SK-N-SH (cell line): ENCODE results near the gene HYPK. TPM values are rescaled to one million over a fixed set of nuclear protein-coding genes. Genes with fewer than 3 reads are reported as not detected.

ENCODE experiments used
- CTCF ChIA-PET: fragments of 300-600, 350-600 bp; formaldehyde crosslinking; extraction: SDS; loops from one replicate; lab custom pipeline; 2021; lab: Yijun Ruan, JAX
- POLR2A ChIA-PET: fragments of 350-600 bp; sonication (Branson Sonifier 250); formaldehyde crosslinking; extraction: SDS; loops from one replicate; lab custom pipeline; 2020; ENCODE audit warnings: antibody characterized with exemption, inconsistent platforms; lab: Yijun Ruan, JAX
- DNase-seq: peaks from one replicate; pipeline ENCODE4 v3.0.0; 2012
- H2AFZ ChIP-seq: fragments of 200-600 bp; sonication (generic); 2 replicates; pipeline ENCODE4 v1.8.1; 2016; ENCODE audit warnings: antibody characterized with exemption, mild to moderate bottlenecking, low read depth
- H3F3A ChIP-seq: fragments of 200-600 bp; sonication (generic); replicated peaks from 2 replicates; pipeline ENCODE3; 2016; ENCODE audit warnings: antibody characterized with exemption, mild to moderate bottlenecking; ENCODE audit not compliant: insufficient read depth
- H3K27ac ChIP-seq, 2 experiments: fragments of 200-500 bp in 1 of 2; fragments of 200-600 bp in 1 of 2; sonication (Bioruptor generic) in 1 of 2; sonication (generic), shearing (Covaris generic) in 1 of 2; 2 replicates each; pipeline versions ENCODE4 v1.5.1 to v1.6.1; 2014 to 2016; ENCODE audit warnings: low read depth in 2 of 2, inconsistent platforms in 1 of 2, low read length in 1 of 2, mild to moderate bottlenecking in 1 of 2, mixed read lengths in 1 of 2
- H3K27me3 ChIP-seq: fragments of 200-600 bp; sonication (generic), shearing (Covaris generic); 2 replicates; pipeline ENCODE4 v1.6.1; 2016; ENCODE audit warnings: mixed run types; ENCODE audit not compliant: insufficient read depth
- H3K36me3 ChIP-seq, 2 experiments: fragments of 200-500 bp in 1 of 2; fragments of 200-600 bp in 1 of 2; sonication (Bioruptor generic) in 1 of 2; sonication (generic) in 1 of 2; replicated peaks in 1 of 2; 2 replicates each; pipeline versions ENCODE3 to v1.5.1; 2014 to 2016; ENCODE audit warnings: low read length in 1 of 2, mild to moderate bottlenecking in 1 of 2; ENCODE audit not compliant: insufficient read depth in 2 of 2, control insufficient read depth in 1 of 2
- H3K4me1 ChIP-seq, 2 experiments: fragments of 200-500 bp in 1 of 2; fragments of 200-600 bp in 1 of 2; sonication (Bioruptor generic) in 1 of 2; sonication (generic), shearing (Covaris generic) in 1 of 2; 2 replicates each; pipeline versions ENCODE4 v1.5.1 to v1.6.1; 2014 to 2016; ENCODE audit warnings: low read depth in 1 of 2, low read length in 1 of 2, mixed run types in 1 of 2; ENCODE audit not compliant: insufficient read depth in 2 of 2, control insufficient read depth in 1 of 2
- H3K4me2 ChIP-seq: fragments of 200-600 bp; sonication (generic), shearing (Covaris generic); 2 replicates; pipeline ENCODE4 v1.6.1; 2017; ENCODE audit warnings: mixed run types
- H3K4me3 ChIP-seq, 2 experiments: fragments of 200-500 bp in 1 of 2; fragments of 200-600 bp in 1 of 2; sonication (Bioruptor generic) in 1 of 2; sonication (generic), shearing (Covaris generic) in 1 of 2; 2 replicates each; pipeline versions ENCODE4 v1.5.1 to v1.8.1; 2014 to 2016; ENCODE audit warnings: low read depth in 2 of 2, inconsistent platforms in 1 of 2, low read length in 1 of 2, mild to moderate bottlenecking in 1 of 2, mixed read lengths in 1 of 2, moderate library complexity in 1 of 2
- H3K79me2 ChIP-seq: fragments of 200-600 bp; sonication (generic); 2 replicates; pipeline ENCODE4 v1.8.1; 2017; ENCODE audit warnings: mild to moderate bottlenecking; ENCODE audit not compliant: insufficient read depth
- H3K9ac ChIP-seq: fragments of 200-600 bp; sonication (generic); 2 replicates; pipeline ENCODE4 v1.6.1; 2017; ENCODE audit warnings: mixed run types
- H3K9me2 ChIP-seq: fragments of 200-600 bp; sonication (generic); 2 replicates; pipeline ENCODE4 v1.6.1; 2017; ENCODE audit warnings: mixed run types
- H3K9me3 ChIP-seq: fragments of 200-600 bp; sonication (generic); 2 replicates; pipeline ENCODE4 v1.6.1; 2017; ENCODE audit warnings: mixed run types, mild to moderate bottlenecking, moderate library complexity
- H4K20me1 ChIP-seq: fragments of 200-600 bp; sonication (generic); 2 replicates; pipeline ENCODE4 v1.6.1; 2017; ENCODE audit warnings: mild to moderate bottlenecking, mixed run types; ENCODE audit not compliant: insufficient read depth
- CHD2 ChIP-seq: fragments of 150-350 bp; IDR thresholded peaks from 2 replicates; pipeline ENCODE4 v1.6.1; 2018; ENCODE audit warnings: low read length; ENCODE audit not compliant: partially characterized antibody
- CTCF ChIP-seq: fragments of 200-600 bp; sonication (generic); IDR thresholded peaks from 2 replicates; pipeline ENCODE4 v1.6.1; 2017; ENCODE audit warnings: antibody characterized with exemption, mild to moderate bottlenecking, moderate library complexity
- FOXM1 ChIP-seq: IDR thresholded peaks from 2 replicates; pipeline ENCODE4 v1.4.0; 2012; ENCODE audit warnings: low read depth, mild to moderate bottlenecking
- GABPA ChIP-seq: IDR thresholded peaks from 2 replicates; pipeline ENCODE4 v1.4.0; 2012; ENCODE audit warnings: low read depth, mild to moderate bottlenecking
- GATA2 ChIP-seq: sonication (generic); formaldehyde crosslinking; IDR thresholded peaks from 2 replicates; pipeline ENCODE4 v1.5.0; 2020; ENCODE audit warnings: mild to moderate bottlenecking, missing genetic modification reagents
- MAX ChIP-seq: IDR thresholded peaks from 2 replicates; pipeline ENCODE4 v1.4.0; 2012; ENCODE audit warnings: low read depth
- MXI1 ChIP-seq: IDR thresholded peaks from 2 replicates; pipeline ENCODE4 v1.6.1; 2012; ENCODE audit warnings: mild to moderate bottlenecking, low read depth, low read length, improper control_type of control experiment
- PBX3 ChIP-seq: IDR thresholded peaks from 2 replicates; pipeline ENCODE4; 2012
- RCOR1 ChIP-seq: fragments of 150-350 bp; IDR thresholded peaks from 2 replicates; pipeline ENCODE4 v1.6.1; 2017; ENCODE audit warnings: antibody characterized with exemption, low read length
- YY1 ChIP-seq: IDR thresholded peaks from 2 replicates; pipeline ENCODE4 v1.4.0; 2012; ENCODE audit warnings: low read depth, mild to moderate bottlenecking
- WGBS: methylation state at CpG from one replicate; pipeline ENCODE4 v1.1.6; 2017; ENCODE audit warnings: low lambda C conversion rate; 5-methylcytosine and 5-hydroxymethylcytosine counted together
- polyA plus RNA-seq, 3 experiments: library from polyadenylated mRNA; depleted of rRNA; stranded (reverse); fragments of >200 nt; gene quantifications; 2 replicates each; pipeline ENCODE4 v1.2.3, GENCODE V29; 2012
- TF ChIP-seq, protein P1 (sequence below): IDR thresholded peaks from 2 replicates; pipeline ENCODE4 v1.4.0; 2012; ENCODE audit warnings: low read depth, borderline replicate concordance
- TF ChIP-seq, protein P2 (sequence below): fragments of 150-350 bp; IDR thresholded peaks from 2 replicates; pipeline ENCODE4 v1.6.1; 2016; ENCODE audit warnings: mild to moderate bottlenecking, low read depth, low read length
- TF ChIP-seq, protein P3 (sequence below): IDR thresholded peaks from 2 replicates; pipeline ENCODE4 v1.6.1; 2012; ENCODE audit warnings: mild to moderate bottlenecking, low read depth, low read length, moderate library complexity

Gene HYPK
- polyA plus RNA-seq, 1 of the 3 experiments (the other 2 are of a cell fraction), result 11.5 TPM

DNA sequence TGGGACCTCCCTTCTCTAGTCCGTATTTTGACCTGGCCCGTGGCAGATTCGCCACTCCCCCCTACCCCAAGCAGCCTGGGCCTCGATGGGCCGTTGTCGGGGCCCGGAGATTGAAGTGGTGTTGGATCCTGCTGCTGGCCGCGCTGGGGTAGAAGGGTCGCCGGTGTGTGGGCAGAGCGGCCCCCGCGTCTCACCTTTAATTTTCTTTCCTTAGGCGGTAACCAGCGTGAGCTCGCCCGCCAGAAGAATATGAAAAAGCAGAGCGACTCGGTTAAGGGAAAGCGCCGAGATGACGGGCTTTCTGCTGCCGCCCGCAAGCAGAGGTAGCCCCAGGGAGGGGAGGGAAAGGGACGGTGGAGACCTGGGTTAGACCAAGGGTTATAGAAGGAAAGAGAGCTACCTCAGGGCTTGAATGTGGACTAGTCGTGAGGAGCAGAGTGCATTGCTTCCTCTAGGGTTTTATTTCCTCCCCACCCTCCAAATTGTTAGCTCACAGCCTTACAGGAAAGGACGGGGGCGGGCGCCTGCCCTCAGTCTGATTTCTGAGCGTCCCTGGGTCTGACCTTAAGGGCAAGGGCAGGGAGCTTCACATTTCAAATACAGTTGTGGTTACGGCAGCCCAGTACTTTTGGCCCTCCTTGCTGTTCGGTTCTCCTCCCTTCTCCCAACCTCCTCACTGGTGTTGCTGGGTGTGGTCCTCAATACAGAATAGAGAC lies 7.5 kb upstream of the HYPK start:
- Histone ChIP-seq H2AFZ (no peak overlapping the region), H3F3A (peaks cover 41% of the 10 kb centered on the region), H3K27ac (peak overlapping the region; percentile 83 to 94), H3K4me2 (peak overlapping the region; percentile 99), H3K27me3 (no peaks in the 10 kb centered on the region), H3K9ac (peak overlapping the region; percentile 100), H4K20me1 (peaks cover 28% of the 10 kb centered on the region), H3K9me3 (no peaks in the 10 kb centered on the region), H3K4me1 (peaks cover 18 to 20% of the 10 kb centered on the region in 2 experiments; a peak in 3 of 4 replicates), H3K79me2 (peaks cover 38% of the 10 kb centered on the region), H3K36me3 (peaks cover 37 to 38% of the 10 kb centered on the region in 2 experiments), H3K4me3 (peak overlapping the region; percentile 76 to 99), H3K9me2 (no peaks in the 10 kb centered on the region)
- ChIA-PET CTCF (interaction anchor here (2.4 to 4.1 kb wide), 2 partner anchors 16 to 24 kb away, joined by 7 to 14 read pairs; partner anchors contain the start of gene ELL3), POLR2A (interaction anchor here (1.4 kb wide), 1 partner anchor 32 kb away, joined by 3 read pairs; the partner anchor contains the start of gene MFAP1)
- TF ChIP-seq FOXM1 (no peak), GABPA (no peak), GATA2 (no peak), PBX3 (no peak), RCOR1 (no peak), MXI1 (no peak)
- TF ChIP-seq, protein P1, sequence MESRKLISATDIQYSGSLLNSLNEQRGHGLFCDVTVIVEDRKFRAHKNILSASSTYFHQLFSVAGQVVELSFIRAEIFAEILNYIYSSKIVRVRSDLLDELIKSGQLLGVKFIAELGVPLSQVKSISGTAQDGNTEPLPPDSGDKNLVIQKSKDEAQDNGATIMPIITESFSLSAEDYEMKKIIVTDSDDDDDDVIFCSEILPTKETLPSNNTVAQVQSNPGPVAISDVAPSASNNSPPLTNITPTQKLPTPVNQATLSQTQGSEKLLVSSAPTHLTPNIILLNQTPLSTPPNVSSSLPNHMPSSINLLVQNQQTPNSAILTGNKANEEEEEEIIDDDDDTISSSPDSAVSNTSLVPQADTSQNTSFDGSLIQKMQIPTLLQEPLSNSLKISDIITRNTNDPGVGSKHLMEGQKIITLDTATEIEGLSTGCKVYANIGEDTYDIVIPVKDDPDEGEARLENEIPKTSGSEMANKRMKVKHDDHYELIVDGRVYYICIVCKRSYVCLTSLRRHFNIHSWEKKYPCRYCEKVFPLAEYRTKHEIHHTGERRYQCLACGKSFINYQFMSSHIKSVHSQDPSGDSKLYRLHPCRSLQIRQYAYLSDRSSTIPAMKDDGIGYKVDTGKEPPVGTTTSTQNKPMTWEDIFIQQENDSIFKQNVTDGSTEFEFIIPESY, result no peak
- peak; percentile 42 for DNase-seq
- WGBS, result 8% methylated on average over 33 of the region's 33 CpGs

DNA sequence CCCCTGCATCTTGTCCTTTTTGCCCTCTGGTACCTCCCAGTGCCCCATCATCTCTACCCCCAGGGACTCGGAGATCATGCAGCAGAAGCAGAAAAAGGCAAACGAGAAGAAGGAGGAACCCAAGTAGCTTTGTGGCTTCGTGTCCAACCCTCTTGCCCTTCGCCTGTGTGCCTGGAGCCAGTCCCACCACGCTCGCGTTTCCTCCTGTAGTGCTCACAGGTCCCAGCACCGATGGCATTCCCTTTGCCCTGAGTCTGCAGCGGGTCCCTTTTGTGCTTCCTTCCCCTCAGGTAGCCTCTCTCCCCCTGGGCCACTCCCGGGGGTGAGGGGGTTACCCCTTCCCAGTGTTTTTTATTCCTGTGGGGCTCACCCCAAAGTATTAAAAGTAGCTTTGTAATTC lies 6.8 kb upstream of the HYPK start:
- peak overlapping the region; percentile 99 for H3K4me2 ChIP-seq
- H3K36me3 ChIP-seq, result peaks cover 37 to 38% of the 10 kb centered on the region in 2 experiments
- 90% methylated on average over 9 of the region's 10 CpGs for WGBS
- peaks cover 28% of the 10 kb centered on the region for H4K20me1 ChIP-seq
- H3K9me2 ChIP-seq, result no peaks in the 10 kb centered on the region
- H3K4me3 ChIP-seq, result peak overlapping the region; percentile 76 to 99
- H3K9me3 ChIP-seq, result no peaks in the 10 kb centered on the region
- POLR2A ChIA-PET, result interaction anchor here (1.4 kb wide), 1 partner anchor 31 kb away, joined by 3 read pairs; the partner anchor contains the start of gene MFAP1
- H3K27ac ChIP-seq, result peak overlapping the region; percentile 17 to 48; a peak in 3 of 4 replicates
- H3F3A ChIP-seq, result peaks cover 47% of the 10 kb centered on the region
- H3K9ac ChIP-seq, result peak overlapping the region; percentile 100; the same call in 1 of the 2 replicates
- CTCF ChIA-PET, result interaction anchor here (2.4 to 4.1 kb wide), 2 partner anchors 16 to 25 kb away, joined by 7 to 14 read pairs; partner anchors contain the start of gene ELL3
- peaks cover 38% of the 10 kb centered on the region for H3K79me2 ChIP-seq
- no peak overlapping the region for H2AFZ ChIP-seq
- peaks cover 18 to 20% of the 10 kb centered on the region in 2 experiments; a peak in 3 of 4 replicates for H3K4me1 ChIP-seq
- H3K27me3 ChIP-seq, result no peaks in the 10 kb centered on the region
- no peak for DNase-seq
- TF ChIP-seq MAX, result no peak
- TF ChIP-seq CHD2, result no peak
- no peak for TF ChIP-seq YY1
- TF ChIP-seq CTCF, result no peak
- TF ChIP-seq GATA2, result no peak
- TF ChIP-seq, protein P2, sequence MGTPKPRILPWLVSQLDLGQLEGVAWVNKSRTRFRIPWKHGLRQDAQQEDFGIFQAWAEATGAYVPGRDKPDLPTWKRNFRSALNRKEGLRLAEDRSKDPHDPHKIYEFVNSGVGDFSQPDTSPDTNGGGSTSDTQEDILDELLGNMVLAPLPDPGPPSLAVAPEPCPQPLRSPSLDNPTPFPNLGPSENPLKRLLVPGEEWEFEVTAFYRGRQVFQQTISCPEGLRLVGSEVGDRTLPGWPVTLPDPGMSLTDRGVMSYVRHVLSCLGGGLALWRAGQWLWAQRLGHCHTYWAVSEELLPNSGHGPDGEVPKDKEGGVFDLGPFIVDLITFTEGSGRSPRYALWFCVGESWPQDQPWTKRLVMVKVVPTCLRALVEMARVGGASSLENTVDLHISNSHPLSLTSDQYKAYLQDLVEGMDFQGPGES, result no peak
- TF ChIP-seq, protein P3, sequence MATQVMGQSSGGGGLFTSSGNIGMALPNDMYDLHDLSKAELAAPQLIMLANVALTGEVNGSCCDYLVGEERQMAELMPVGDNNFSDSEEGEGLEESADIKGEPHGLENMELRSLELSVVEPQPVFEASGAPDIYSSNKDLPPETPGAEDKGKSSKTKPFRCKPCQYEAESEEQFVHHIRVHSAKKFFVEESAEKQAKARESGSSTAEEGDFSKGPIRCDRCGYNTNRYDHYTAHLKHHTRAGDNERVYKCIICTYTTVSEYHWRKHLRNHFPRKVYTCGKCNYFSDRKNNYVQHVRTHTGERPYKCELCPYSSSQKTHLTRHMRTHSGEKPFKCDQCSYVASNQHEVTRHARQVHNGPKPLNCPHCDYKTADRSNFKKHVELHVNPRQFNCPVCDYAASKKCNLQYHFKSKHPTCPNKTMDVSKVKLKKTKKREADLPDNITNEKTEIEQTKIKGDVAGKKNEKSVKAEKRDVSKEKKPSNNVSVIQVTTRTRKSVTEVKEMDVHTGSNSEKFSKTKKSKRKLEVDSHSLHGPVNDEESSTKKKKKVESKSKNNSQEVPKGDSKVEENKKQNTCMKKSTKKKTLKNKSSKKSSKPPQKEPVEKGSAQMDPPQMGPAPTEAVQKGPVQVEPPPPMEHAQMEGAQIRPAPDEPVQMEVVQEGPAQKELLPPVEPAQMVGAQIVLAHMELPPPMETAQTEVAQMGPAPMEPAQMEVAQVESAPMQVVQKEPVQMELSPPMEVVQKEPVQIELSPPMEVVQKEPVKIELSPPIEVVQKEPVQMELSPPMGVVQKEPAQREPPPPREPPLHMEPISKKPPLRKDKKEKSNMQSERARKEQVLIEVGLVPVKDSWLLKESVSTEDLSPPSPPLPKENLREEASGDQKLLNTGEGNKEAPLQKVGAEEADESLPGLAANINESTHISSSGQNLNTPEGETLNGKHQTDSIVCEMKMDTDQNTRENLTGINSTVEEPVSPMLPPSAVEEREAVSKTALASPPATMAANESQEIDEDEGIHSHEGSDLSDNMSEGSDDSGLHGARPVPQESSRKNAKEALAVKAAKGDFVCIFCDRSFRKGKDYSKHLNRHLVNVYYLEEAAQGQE, result no peak
